Endothelial cell of umbilical vein (primary cell): ENCODE measurements around the gene NCS1.

ENCODE experiments used
- CTCF ChIP-seq, 2 donors: IDR thresholded peaks; 1 replicate in 1 of 2; 2 replicates in 1 of 2; pipeline ENCODE4 v1.5.1; 2011; ENCODE audit warnings: low read length in 2 of 2, mild to moderate bottlenecking in 2 of 2, moderate library complexity in 2 of 2, control low read depth in 1 of 2, inconsistent platforms in 1 of 2, low read depth in 1 of 2; ENCODE audit not compliant: insufficient read depth in 1 of 2; ENCODE audit errors: extremely low read depth in 1 of 2
- EZH2 ChIP-seq: IDR thresholded peaks from 2 replicates; pipeline ENCODE4 v1.6.1; 2012; ENCODE audit warnings: borderline replicate concordance, low read depth, mild to moderate bottlenecking, moderate library complexity, low read length, inconsistent platforms; ENCODE audit not compliant: severe bottlenecking
- GATA2 ChIP-seq: IDR thresholded peaks from 2 replicates; pipeline ENCODE4 v1.7.0; 2011; ENCODE audit warnings: low read depth, mild to moderate bottlenecking, moderate library complexity, mixed read lengths, low read length; ENCODE audit not compliant: insufficient read length, insufficient read depth
- JUN ChIP-seq: IDR thresholded peaks from 2 replicates; pipeline ENCODE4 v1.6.1; 2011; ENCODE audit warnings: borderline replicate concordance, low read depth; ENCODE audit not compliant: insufficient read length, insufficient read depth
- MYC ChIP-seq: IDR thresholded peaks from one replicate; pipeline ENCODE4 v1.6.1; 2011; ENCODE audit warnings: mild to moderate bottlenecking, low read depth, low read length
- POLR2A ChIP-seq: IDR thresholded peaks from 2 replicates; pipeline ENCODE4 v1.6.1; 2012; ENCODE audit warnings: low read depth, mild to moderate bottlenecking, control low read depth, low read length
- POLR2AphosphoS5 ChIP-seq: IDR thresholded peaks from 2 replicates; pipeline ENCODE4 v1.6.1; 2012; ENCODE audit warnings: low read depth, mild to moderate bottlenecking, control low read depth, low read length, moderate library complexity; ENCODE audit not compliant: insufficient read depth

- no peak for TF ChIP-seq CTCF (IDR thresholded peaks at IDR 0.05; ENCODE audit: extremely low read depth in 1 of 2, insufficient read depth in 1 of 2, low read depth in 1 of 2, low read length in 2 of 2)
- no peak for TF ChIP-seq JUN
- TF ChIP-seq MYC, result no peak
- no peak for TF ChIP-seq POLR2A
- TF ChIP-seq POLR2AphosphoS5, result no peak
- TF ChIP-seq EZH2, result no peak
- no peak for TF ChIP-seq GATA2
These were observed 88.9 kb downstream of the NCS1 start for GRCh38 chr9:130260816-130261765.
